WTC11 (cell line): ENCODE measurements around the gene LILRA1. TPM values are rescaled to one million over a fixed set of nuclear protein-coding genes. Genes with fewer than 3 reads are reported as not detected.
"Not testable (repeated sequence)": the region's sequence is repeated elsewhere in the genome, so short reads cannot be mapped to it uniquely, and the experiment has no call there.

Source experiments
- ATAC-seq: fragments of 200-7000 bp; cut with Tn5 transposase; 2 replicates; pipeline ENCODE4 v1.10.0; 2021; ENCODE audit warnings: mild to moderate bottlenecking, moderate library complexity
- CTCF ChIA-PET: fragments of 300-600 bp; sonication (Branson Sonifier 250); formaldehyde crosslinking; loops from one replicate; lab custom pipeline; 2021; ENCODE audit warnings: antibody characterized with exemption; lab: Charles Lee
- POLR2A ChIA-PET: fragments of 350-600 bp; sonication (Branson Sonifier 250); formaldehyde crosslinking; loops from one replicate; lab custom pipeline; 2021; ENCODE audit warnings: antibody characterized with exemption; lab: Charles Lee
- DNase-seq: peaks from one replicate; pipeline ENCODE4 v3.0.0; 2021; ENCODE audit warnings: low spot score
- H3K27ac Mint-ChIP-seq: 2 replicates; pipeline ENCODE4 v1.8.0; 2021; ENCODE audit warnings: mixed read lengths
- H3K27me3 Mint-ChIP-seq: 2 replicates; pipeline ENCODE4 v1.8.0; 2021; ENCODE audit warnings: low read depth, mild to moderate bottlenecking, moderate library complexity, mixed read lengths
- H3K36me3 Mint-ChIP-seq: 2 replicates; pipeline ENCODE4 v1.8.0; 2021; ENCODE audit warnings: mixed read lengths
- H3K4me1 Mint-ChIP-seq: 2 replicates; pipeline ENCODE4 v1.8.0; 2022; ENCODE audit warnings: mixed read lengths
- H3K4me3 Mint-ChIP-seq: 2 replicates; pipeline ENCODE4 v1.8.0; 2021; ENCODE audit warnings: mild to moderate bottlenecking, moderate library complexity, mixed read lengths
- H3K9me3 Mint-ChIP-seq: 2 replicates; pipeline ENCODE4 v1.8.0; 2021; ENCODE audit warnings: mixed read lengths
- ATF1 ChIP-seq: sonication (generic); formaldehyde crosslinking; IDR thresholded peaks from 2 replicates; pipeline ENCODE4 v1.8.1; 2023; ENCODE audit warnings: mild to moderate bottlenecking, moderate library complexity, missing genetic modification reagents
- CBFB ChIP-seq: sonication (generic); formaldehyde crosslinking; IDR thresholded peaks from 2 replicates; pipeline ENCODE4 v1.8.1; 2022; ENCODE audit warnings: mild to moderate bottlenecking, low read depth, missing genetic modification reagents
- E2F4 ChIP-seq: sonication (generic); formaldehyde crosslinking; IDR thresholded peaks from 2 replicates; pipeline ENCODE4 v1.8.1; 2022; ENCODE audit warnings: low read depth, mild to moderate bottlenecking, moderate library complexity, missing genetic modification reagents, borderline replicate concordance
- FOXK1 ChIP-seq: sonication (generic); formaldehyde crosslinking; IDR thresholded peaks from 2 replicates; pipeline ENCODE4 v1.8.0; 2022; ENCODE audit warnings: mild to moderate bottlenecking, moderate library complexity, missing genetic modification reagents
- GTF2I ChIP-seq: fragments of 250-450 bp; sonication (Bioruptor Pico); conservative IDR thresholded peaks from 2 replicates; pipeline ENCODE4 v1.4.0; 2021; ENCODE audit warnings: mild to moderate bottlenecking
- IRF1 ChIP-seq: sonication (generic); formaldehyde crosslinking; IDR thresholded peaks from 2 replicates; pipeline ENCODE4 v1.8.0; 2023; ENCODE audit warnings: missing genetic modification reagents
- JAZF1 ChIP-seq: fragments of 250-450 bp; sonication (Bioruptor Pico); IDR thresholded peaks from 2 replicates; pipeline ENCODE4 v1.9.0; 2021; ENCODE audit warnings: moderate library complexity, mild to moderate bottlenecking, inconsistent platforms
- NFATC4 ChIP-seq: fragments of 250-450 bp; sonication (Bioruptor Pico); IDR thresholded peaks from 2 replicates; pipeline ENCODE4 v1.9.0; 2021; ENCODE audit warnings: mild to moderate bottlenecking
- PRDM15 ChIP-seq: sonication (generic); formaldehyde crosslinking; IDR thresholded peaks from 2 replicates; pipeline ENCODE4 v1.8.0; 2022; ENCODE audit warnings: missing genetic modification reagents
- SMAD4 ChIP-seq: sonication (generic); formaldehyde crosslinking; IDR thresholded peaks from 2 replicates; pipeline ENCODE4 v1.8.0; 2022; ENCODE audit warnings: mild to moderate bottlenecking, missing genetic modification reagents
- STAT6 ChIP-seq: sonication (generic); formaldehyde crosslinking; conservative IDR thresholded peaks from 2 replicates; pipeline ENCODE4 v1.8.1; 2023; ENCODE audit warnings: mild to moderate bottlenecking, low read depth, missing genetic modification reagents, moderate library complexity
- ZBTB43 ChIP-seq: sonication (generic); formaldehyde crosslinking; IDR thresholded peaks from 2 replicates; pipeline ENCODE4 v1.8.1; 2023; ENCODE audit warnings: mild to moderate bottlenecking, missing genetic modification reagents
- ZNF138 ChIP-seq: sonication (generic); formaldehyde crosslinking; conservative IDR thresholded peaks from 2 replicates; pipeline ENCODE4 v1.8.1; 2022; ENCODE audit warnings: mild to moderate bottlenecking, moderate library complexity, missing genetic modification reagents
- ZNF317 ChIP-seq: sonication (generic); formaldehyde crosslinking; IDR thresholded peaks from 2 replicates; pipeline ENCODE4 v1.8.1; 2023; ENCODE audit warnings: low read depth, mild to moderate bottlenecking, moderate library complexity, missing genetic modification reagents, borderline replicate concordance
- ZNF396 ChIP-seq: fragments of 250-450 bp; sonication (Bioruptor Pico); IDR thresholded peaks from 2 replicates; pipeline ENCODE4 v1.8.0; 2021; ENCODE audit warnings: mild to moderate bottlenecking, moderate library complexity, borderline replicate concordance
- total RNA-seq: library from RNA; stranded (reverse); gene quantifications from 3 replicates; pipeline ENCODE4 v1.2.3, GENCODE V29; 2021

LILRA1 gene
- total RNA-seq, 1 experiment from 2014 or later: not detected

GRCh38 chr19:54560881-54561385 lies 32.5 kb upstream of the LILRA1 start (continued):
- TF ChIP-seq E2F4 (CRISPR knock-in tag): no peak

- no peak overlapping the region for H3K27ac Mint-ChIP-seq
- ChIA-PET POLR2A (no interaction called here), CTCF (no interaction called here)
- H3K27me3 Mint-ChIP-seq: no peaks in the 10 kb centered on the region
- DNase-seq: no peak
- H3K9me3 Mint-ChIP-seq: peaks cover 54% of the 10 kb centered on the region
- no peak for ATAC-seq
- peaks cover 35% of the 10 kb centered on the region for H3K36me3 Mint-ChIP-seq
- TF ChIP-seq ZBTB43 (CRISPR knock-in tag) (no peak), ZNF138 (CRISPR knock-in tag) (no peak), IRF1 (CRISPR knock-in tag) (no peak), FOXK1 (CRISPR knock-in tag) (no peak), NFATC4 (CRISPR knock-in tag) (no peak), JAZF1 (CRISPR knock-in tag) (no peak), ATF1 (CRISPR knock-in tag) (no peak), STAT6 (CRISPR knock-in tag) (no peak), ZNF317 (CRISPR knock-in tag) (no peak), PRDM15 (no peak), SMAD4 (no peak), ZNF396 (CRISPR knock-in tag) (no peak), CBFB (CRISPR knock-in tag) (no peak), GTF2I (CRISPR knock-in tag) (no peak)
- H3K4me3 Mint-ChIP-seq: no peak overlapping the region
- H3K4me1 Mint-ChIP-seq: no peaks in the 10 kb centered on the region
Measured at GRCh38 chr19:54561840-54562239, 31.6 kb upstream of the LILRA1 start.

- CTCF ChIA-PET, ATAC-seq, H3K27me3 Mint-ChIP-seq, H3K27ac Mint-ChIP-seq, POLR2A ChIA-PET, H3K4me3 Mint-ChIP-seq, H3K4me1 Mint-ChIP-seq, DNase-seq: not testable (repeated sequence)
- peaks cover 43% of the 10 kb centered on the region for H3K36me3 Mint-ChIP-seq
- peaks cover 65% of the 10 kb centered on the region for H3K9me3 Mint-ChIP-seq
Measured at GRCh38 chr19:54563206-54563605, 30.2 kb upstream of the LILRA1 start.
